Nephron progenitor cell (in vitro differentiated cells): ENCODE data around the gene MCF2L2.

Experiments
- DNase-seq: peaks from one replicate; pipeline ENCODE4 v3.0.0; 2021
- H3K27ac Mint-ChIP-seq: 2 replicates; pipeline ENCODE4 v1.8.0; 2021; ENCODE audit warnings: mild to moderate bottlenecking, moderate library complexity, mixed read lengths
- H3K27me3 Mint-ChIP-seq: 2 replicates; pipeline ENCODE4 v1.8.0; 2021; ENCODE audit warnings: mild to moderate bottlenecking, low read depth, mixed read lengths; ENCODE audit not compliant: poor library complexity
- H3K36me3 Mint-ChIP-seq: 2 replicates; pipeline ENCODE4 v1.8.0; 2021; ENCODE audit warnings: low read depth, mixed read lengths
- H3K4me1 Mint-ChIP-seq: 2 replicates; pipeline ENCODE4 v1.8.0; 2021; ENCODE audit warnings: mixed read lengths
- H3K4me3 Mint-ChIP-seq: 2 replicates; pipeline ENCODE4 v1.8.0; 2021; ENCODE audit warnings: mild to moderate bottlenecking, moderate library complexity, mixed read lengths
- H3K9me3 Mint-ChIP-seq: 2 replicates; pipeline ENCODE4 v1.8.0; 2021; ENCODE audit warnings: mild to moderate bottlenecking, moderate library complexity, mixed read lengths
- CTCF ChIP-seq: fragments of 200-600 bp; sonication (generic); IDR thresholded peaks from 2 replicates; pipeline ENCODE4 v1.5.0; 2021; ENCODE audit warnings: antibody characterized with exemption

MCF2L2 gene

GRCh38 chr3:183303690-183304089 is 124.7 kb downstream of the MCF2L2 start:
- no peaks in the 10 kb centered on the region for H3K9me3 Mint-ChIP-seq
- DNase-seq = no peak
- no peaks in the 10 kb centered on the region for H3K36me3 Mint-ChIP-seq
- peak overlapping the region; percentile 46 for H3K27ac Mint-ChIP-seq
- no peak for TF ChIP-seq CTCF
- no peak overlapping the region for H3K4me3 Mint-ChIP-seq
- no peaks in the 10 kb centered on the region for H3K27me3 Mint-ChIP-seq
- peaks cover 22% of the 10 kb centered on the region for H3K4me1 Mint-ChIP-seq

GRCh38 chr3:183301937-183302580 is 126.4 kb downstream of the MCF2L2 start:
- H3K4me3 Mint-ChIP-seq = no peak overlapping the region
- no peak for TF ChIP-seq CTCF
- peaks cover 3% of the 10 kb centered on the region for H3K27me3 Mint-ChIP-seq
- no peaks in the 10 kb centered on the region for H3K36me3 Mint-ChIP-seq
- H3K9me3 Mint-ChIP-seq = no peaks in the 10 kb centered on the region
- H3K4me1 Mint-ChIP-seq = peaks cover 23% of the 10 kb centered on the region
- no peak overlapping the region for H3K27ac Mint-ChIP-seq
- DNase-seq = no peak

DNA sequence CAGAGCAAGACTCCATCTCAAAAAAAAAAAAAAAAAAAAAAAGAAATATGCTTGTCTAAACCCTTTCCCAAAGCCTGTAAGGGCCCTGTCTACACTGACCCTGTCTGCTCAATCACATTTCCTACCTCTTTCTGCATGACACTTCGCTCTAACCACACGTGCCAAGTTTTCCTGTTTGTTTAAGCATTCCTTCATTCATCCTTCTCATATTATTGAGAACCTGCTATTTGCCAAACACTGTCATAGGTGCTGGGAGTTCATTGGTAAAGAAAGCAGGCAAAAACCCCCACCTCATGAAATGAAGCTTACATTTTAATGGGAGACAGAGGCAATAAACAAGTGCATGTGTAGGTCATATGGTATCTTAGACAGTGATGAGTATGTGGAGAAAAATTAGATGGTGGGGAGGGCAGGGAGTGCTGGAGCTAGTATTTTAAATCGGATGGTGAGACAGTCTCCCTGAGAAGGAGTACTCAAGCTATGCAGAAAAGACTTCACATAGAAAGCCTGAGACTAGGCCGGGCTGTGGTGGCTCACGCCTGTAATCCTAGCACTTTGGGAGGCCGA is 127.3 kb downstream of the MCF2L2 start:
- Mint-ChIP-seq H3K36me3 (peaks cover 6% of the 10 kb centered on the region), H3K27me3 (peaks cover 3% of the 10 kb centered on the region), H3K4me3 (no peak overlapping the region), H3K4me1 (peaks cover 19% of the 10 kb centered on the region), H3K27ac (peak overlapping the region; percentile 14), H3K9me3 (peaks cover 3% of the 10 kb centered on the region)
- TF ChIP-seq CTCF = no peak
- no peak for DNase-seq

DNA sequence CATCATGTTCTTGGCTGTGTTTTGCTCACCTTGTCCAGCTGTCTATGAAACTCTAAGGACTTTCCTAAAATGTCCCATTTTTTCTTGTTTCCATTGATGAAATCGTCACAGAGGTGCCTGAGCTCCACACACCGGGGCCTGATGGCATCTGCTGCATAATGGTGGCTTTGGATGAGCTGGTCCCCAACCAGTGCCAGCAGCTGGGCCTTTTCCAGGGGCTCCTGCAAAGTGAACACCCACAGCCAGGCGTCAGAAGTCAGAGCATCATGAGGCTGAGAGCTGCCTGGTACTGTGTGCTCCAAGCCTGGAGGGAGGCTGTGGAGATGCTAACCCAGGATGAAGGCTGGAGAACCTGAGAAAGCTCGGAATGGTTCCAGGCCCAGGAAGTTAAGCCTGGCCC is 128.4 kb downstream of the MCF2L2 start:
- H3K4me1 Mint-ChIP-seq = peaks cover 19% of the 10 kb centered on the region
- no peak for DNase-seq
- H3K9me3 Mint-ChIP-seq = peaks cover 4% of the 10 kb centered on the region
- H3K36me3 Mint-ChIP-seq = peaks cover 11% of the 10 kb centered on the region
- no peak for TF ChIP-seq CTCF
- no peak overlapping the region for H3K27ac Mint-ChIP-seq
- H3K27me3 Mint-ChIP-seq = peaks cover 3% of the 10 kb centered on the region
- H3K4me3 Mint-ChIP-seq = no peak overlapping the region

- H3K27me3 Mint-ChIP-seq = peaks cover 3% of the 10 kb centered on the region
- no peak for TF ChIP-seq CTCF
- peak overlapping the region; percentile 53 for H3K27ac Mint-ChIP-seq
- peaks cover 4% of the 10 kb centered on the region for H3K9me3 Mint-ChIP-seq
- peak; percentile 13 for DNase-seq
- H3K4me1 Mint-ChIP-seq = peaks cover 19% of the 10 kb centered on the region
- no peak overlapping the region for H3K4me3 Mint-ChIP-seq
- H3K36me3 Mint-ChIP-seq = peaks cover 12% of the 10 kb centered on the region
Observed at GRCh38 chr3:183298701-183299153, 129.7 kb downstream of the MCF2L2 start.

- no peak overlapping the region for H3K4me3 Mint-ChIP-seq
- no peak overlapping the region for H3K27ac Mint-ChIP-seq
- no peak for DNase-seq
- peaks cover 3% of the 10 kb centered on the region for H3K27me3 Mint-ChIP-seq
- peaks cover 13% of the 10 kb centered on the region for H3K4me1 Mint-ChIP-seq
- H3K9me3 Mint-ChIP-seq = peaks cover 4% of the 10 kb centered on the region
- no peak for TF ChIP-seq CTCF
- H3K36me3 Mint-ChIP-seq = peaks cover 12% of the 10 kb centered on the region
Observed at GRCh38 chr3:183296944-183297343, 131.5 kb downstream of the MCF2L2 start.
